K562 (cell line): Measurements from ENCODE around the gene WDCP. TPM values are rescaled to one million over a fixed set of nuclear protein-coding genes. Genes with fewer than 3 reads are reported as not detected.

ENCODE experiments used
- CBX2 ChIP-seq: fragments of 200-600 bp; sonication (generic); IDR thresholded peaks from one replicate; pipeline ENCODE4 v1.6.1; 2012; ENCODE audit warnings: mild to moderate bottlenecking, low read length, inconsistent platforms; ENCODE audit not compliant: insufficient read depth, poor library complexity, severe bottlenecking
- ELF1 ChIP-seq: fragments of 200-800 bp; sonication (Bioruptor generic); IDR thresholded peaks from 2 replicates; pipeline ENCODE4 v1.6.1; 2016; ENCODE audit warnings: missing genetic modification characterization, missing compliant biosample characterization
- ELF4 ChIP-seq: fragments of 450-650 bp; formaldehyde crosslinking; IDR thresholded peaks from 2 replicates; pipeline ENCODE4 v1.4.0; 2022; ENCODE audit warnings: missing genetic modification characterization
- ERF ChIP-seq: fragments of 450-650 bp; formaldehyde crosslinking; IDR thresholded peaks from 2 replicates; pipeline ENCODE4 v1.4.0; 2020; ENCODE audit warnings: mild to moderate bottlenecking, mixed read lengths
- ETV5 ChIP-seq: sonication (generic); formaldehyde crosslinking; IDR thresholded peaks from 2 replicates; pipeline ENCODE4 v1.4.0; 2020; ENCODE audit warnings: low read depth, mild to moderate bottlenecking, missing genetic modification reagents
- GATAD2B ChIP-seq: fragments of 450-650 bp; IDR thresholded peaks from 2 replicates; pipeline ENCODE4 v1.6.1; 2017; ENCODE audit warnings: mild to moderate bottlenecking, borderline replicate concordance
- GTF2F1 ChIP-seq: IDR thresholded peaks from 2 replicates; pipeline ENCODE4 v1.6.1; 2011; ENCODE audit warnings: low read depth, low read length, improper control_type of control experiment
- JUNB ChIP-seq: fragments of 450-650 bp; formaldehyde crosslinking; conservative IDR thresholded peaks from 2 replicates; pipeline ENCODE4 v1.4.0; 2020; ENCODE audit warnings: mild to moderate bottlenecking
- PCBP2 ChIP-seq: fragments of 200-400 bp; formaldehyde crosslinking; IDR thresholded peaks from 2 replicates; pipeline ENCODE4 v1.6.1; 2018; ENCODE audit warnings: low read length, low read depth, mild to moderate bottlenecking, moderate library complexity; ENCODE audit not compliant: poor library complexity, severe bottlenecking
- SAP30 ChIP-seq: fragments of 200-600 bp; sonication (generic); IDR thresholded peaks from 2 replicates; pipeline ENCODE4 v1.6.1; 2012; ENCODE audit warnings: borderline replicate concordance, low read depth, mild to moderate bottlenecking, moderate library complexity, low read length, control low read depth, inconsistent platforms; ENCODE audit not compliant: insufficient read depth, poor library complexity, severe bottlenecking
- SMAD4 ChIP-seq: fragments of 250-450 bp; sonication (Bioruptor Pico); conservative IDR thresholded peaks from 2 replicates; pipeline ENCODE4 v1.8.0; 2021; ENCODE audit warnings: inconsistent platforms, mild to moderate bottlenecking, moderate library complexity
- THAP12 ChIP-seq: fragments of 250-450 bp; sonication (Bioruptor Pico); IDR thresholded peaks from 2 replicates; pipeline ENCODE4 v1.9.0; 2021; ENCODE audit warnings: mild to moderate bottlenecking, inconsistent platforms
- YY1 ChIP-seq, 3 experiments: IDR thresholded peaks; 2 replicates each; pipeline ENCODE4 v1.6.1; 2011; ENCODE audit warnings: low read length in 2 of 3, mild to moderate bottlenecking in 2 of 3, moderate library complexity in 2 of 3, borderline replicate concordance in 1 of 3, control low read depth in 1 of 3, low read depth in 1 of 3; ENCODE audit not compliant: insufficient read depth in 3 of 3, insufficient replicate concordance in 2 of 3, control insufficient read depth in 1 of 3, insufficient read length in 1 of 3; ENCODE audit errors: extremely low read depth in 1 of 3
- ZBTB7A ChIP-seq: IDR thresholded peaks from 2 replicates; pipeline ENCODE4 v1.6.1; 2011; ENCODE audit warnings: low read depth, mild to moderate bottlenecking, low read length, moderate library complexity, borderline replicate concordance; ENCODE audit not compliant: control insufficient read depth
- ZNF124 ChIP-seq: sonication (generic); formaldehyde crosslinking; IDR thresholded peaks from 2 replicates; pipeline ENCODE4 v1.8.1; 2022; ENCODE audit warnings: missing genetic modification reagents
- ZNF175 ChIP-seq: fragments of 200-800 bp; sonication (Bioruptor generic); IDR thresholded peaks from 2 replicates; pipeline ENCODE4 v1.6.1; 2016; ENCODE audit warnings: low read depth, mild to moderate bottlenecking, missing genetic modification characterization, missing compliant biosample characterization
- ZNF184 ChIP-seq: sonication (generic); formaldehyde crosslinking; IDR thresholded peaks from 2 replicates; pipeline ENCODE4 v1.5.0; 2020; ENCODE audit warnings: missing genetic modification reagents
- ZNF395 ChIP-seq: fragments of 200-800 bp; sonication (Bioruptor generic); IDR thresholded peaks from 2 replicates; pipeline ENCODE4 v1.6.1; 2017; ENCODE audit warnings: missing genetic modification characterization, missing compliant biosample characterization
- ZNF551 ChIP-seq: fragments of 250-450 bp; sonication (Bioruptor Pico); IDR thresholded peaks from 2 replicates; pipeline ENCODE4 v1.5.0; 2021; ENCODE audit warnings: mild to moderate bottlenecking, moderate library complexity
- ZNF639 ChIP-seq, 2 experiments: fragments of 200-800 bp in 1 of 2; sonication (Bioruptor generic) in 1 of 2; sonication (generic) in 1 of 2; formaldehyde crosslinking in 1 of 2; IDR thresholded peaks in 1 of 2; conservative IDR thresholded peaks in 1 of 2; 2 replicates each; pipeline versions ENCODE4 v1.5.0 to v1.6.1; 2016 to 2020; ENCODE audit warnings: missing compliant biosample characterization in 1 of 2, missing genetic modification characterization in 1 of 2, missing genetic modification reagents in 1 of 2
- ZZZ3 ChIP-seq: fragments of 450-650 bp; IDR thresholded peaks from 2 replicates; pipeline ENCODE4 v1.6.1; 2016; ENCODE audit warnings: antibody characterized with exemption, mild to moderate bottlenecking, moderate library complexity
- polyA plus RNA-seq, 8 experiments: library from polyadenylated mRNA; depleted of rRNA in 4 of 8; stranded (reverse) in 5 of 8; unstranded in 3 of 8; fragments of >200 nt; fragmentation: Nextera tagmentation in 2 of 8; fragmentation: Illumina TruSeq in 1 of 8; extraction: Ambion mirVana in 2 of 8; extraction: Trizol in 1 of 8; gene quantifications; 2 replicates each; pipeline versions ENCODE4 v1.2.1 to v1.2.3, GENCODE V29; 2011 to 2014; ENCODE audit warnings: inconsistent platforms in 1 of 8, missing spikeins in 1 of 8
- total RNA-seq, 7 experiments: library from RNA; depleted of rRNA in 6 of 7; stranded (reverse); fragments of >200 nt in 6 of 7; fragmentation: Illumina TruSeq in 2 of 7; extraction: Trizol in 2 of 7; gene quantifications; 2 replicates each; pipeline versions ENCODE4 v1.2.1 to v1.2.3, GENCODE V29; 2011 to 2021; ENCODE audit warnings: low replicate concordance in 1 of 7

The WDCP gene
- total and polyA plus RNA-seq, 9 of the 15 experiments (the other 6 are each of a cell fraction or from before 2014, with no cell fraction given), result 10.1 to 41.4 (median 21.8) TPM

GRCh38 chr2:24009680-24010476, 37.3 kb downstream of the WDCP start, which contains the start of gene MFSD2B (continued):
- TF ChIP-seq YY1 (IDR thresholded peaks at IDR 0.05; ENCODE audit: borderline replicate concordance in 1 of 3, control insufficient read depth in 1 of 3, extremely low read depth in 1 of 3, insufficient read depth in 3 of 3, insufficient read length in 1 of 3, insufficient replicate concordance in 2 of 3, low read depth in 1 of 3, low read length in 2 of 3) (peak; percentile 63 to 90 (median 77)), GTF2F1 (no peak), SMAD4 (CRISPR knock-in tag) (peak; percentile 79), ZNF124 (no peak), SAP30 (no peak), ERF (CRISPR knock-in tag) (no peak), ZNF639 (CRISPR knock-in tag; conservative IDR thresholded peaks at IDR 0.05 in 1 of 2, IDR thresholded peaks at IDR 0.05 in 1 of 2) (0 out of 4 replicates have a peak, but pooled peaks of 1 of the 2 experiments have one; percentile 34), CBX2 (no peak), GATAD2B (peak; percentile 87), ELF1 (tag) (no peak), ZNF551 (no peak), ZNF184 (CRISPR knock-in tag) (no peak), ZNF395 (peak; percentile 90), JUNB (CRISPR knock-in tag) (no peak), ZZZ3 (no peak), ZNF175 (CRISPR knock-in tag) (0 out of 2 replicates have a peak, but pooled peaks have one; percentile 38), ETV5 (no peak), ZBTB7A (peak; percentile 89), ELF4 (no peak), THAP12 (no peak), PCBP2 (no peak)
